BE2C (cell line): Measurements from ENCODE around the gene ARHGEF4.

Experiments
- DNase-seq: peaks from one replicate; pipeline ENCODE4 v3.0.0-alpha.2; 2020
- H3K27me3 ChIP-seq: fragments of 250-450 bp; sonication (Bioruptor Pico); 2 replicates; pipeline ENCODE4 v1.5.1; 2020; ENCODE audit warnings: mild to moderate bottlenecking
- H3K36me3 ChIP-seq: fragments of 250-450 bp; sonication (Bioruptor Pico); 2 replicates; pipeline ENCODE4 v1.5.1; 2020; ENCODE audit warnings: mild to moderate bottlenecking
- H3K4me1 ChIP-seq: fragments of 250-450 bp; sonication (Bioruptor Pico); 2 replicates; pipeline ENCODE4 v1.5.1; 2020
- H3K4me3 ChIP-seq: 2 replicates; pipeline ENCODE4 v1.5.1; 2011; ENCODE audit warnings: low read depth, low read length
- H3K9me3 ChIP-seq: fragments of 250-450 bp; sonication (Bioruptor Pico); 2 replicates; pipeline ENCODE4 v1.5.1; 2020
- CTCF ChIP-seq: IDR thresholded peaks from 2 replicates; pipeline ENCODE4 v1.5.1; 2012; ENCODE audit warnings: mild to moderate bottlenecking, low read depth, low read length

The ARHGEF4 gene

DNA sequence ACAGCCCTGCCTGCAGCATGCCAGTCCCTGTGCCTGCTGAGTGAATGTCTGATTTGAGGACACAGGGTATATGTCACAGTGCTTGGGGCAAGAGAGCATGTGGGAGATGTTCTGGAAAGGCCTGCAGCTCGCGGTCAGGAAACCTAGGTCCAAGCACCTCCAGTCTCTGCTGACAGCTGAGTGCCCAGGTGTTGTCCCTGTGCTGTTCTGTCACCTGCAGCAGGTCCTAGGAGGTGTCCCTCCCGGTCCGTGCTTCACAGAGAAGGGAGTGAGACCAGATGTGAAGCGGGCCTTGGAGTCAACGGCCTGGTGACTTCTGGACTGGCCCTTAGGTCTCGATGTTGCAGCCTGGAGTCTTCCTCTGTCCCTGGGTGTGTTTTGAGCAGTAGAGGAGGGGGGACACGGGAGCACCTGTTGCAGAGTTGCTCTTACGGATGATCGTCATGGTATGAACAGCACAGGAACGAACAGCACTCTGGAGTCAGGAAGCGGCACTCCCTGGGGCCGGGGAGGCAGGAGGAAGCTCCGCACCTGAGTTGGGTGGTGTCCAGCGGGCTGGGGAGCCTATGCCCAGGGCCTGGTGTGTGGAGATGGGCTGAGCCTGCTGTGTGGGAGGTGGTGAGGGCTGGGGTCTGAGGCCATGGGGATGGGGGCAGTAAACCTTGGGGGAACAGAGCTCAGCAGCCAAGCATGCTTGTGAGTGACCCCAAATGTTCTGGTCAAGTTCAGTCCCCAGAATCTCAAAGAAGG, 21.6 kb upstream of the ARHGEF4 start:
- no peak for DNase-seq
- Histone ChIP-seq H3K27me3 (no peaks in the 10 kb centered on the region), H3K4me1 (no peaks in the 10 kb centered on the region), H3K36me3 (no peaks in the 10 kb centered on the region), H3K4me3 (no peak overlapping the region), H3K9me3 (no peaks in the 10 kb centered on the region)
- no peak for TF ChIP-seq CTCF

GRCh38 chr2:130818809-130819208, 17.9 kb upstream of the ARHGEF4 start:
- no peak for TF ChIP-seq CTCF
- Histone ChIP-seq H3K36me3 (no peaks in the 10 kb centered on the region), H3K4me3 (no peak overlapping the region), H3K27me3 (no peaks in the 10 kb centered on the region), H3K9me3 (no peaks in the 10 kb centered on the region), H3K4me1 (no peaks in the 10 kb centered on the region)
- DNase-seq = no peak

GRCh38 chr2:130819226-130819607, 17.5 kb upstream of the ARHGEF4 start:
- Histone ChIP-seq H3K27me3 (no peaks in the 10 kb centered on the region), H3K4me3 (no peak overlapping the region), H3K36me3 (no peaks in the 10 kb centered on the region), H3K4me1 (no peaks in the 10 kb centered on the region), H3K9me3 (no peaks in the 10 kb centered on the region)
- no peak for DNase-seq
- TF ChIP-seq CTCF = no peak

- no peaks in the 10 kb centered on the region for H3K4me1 ChIP-seq
- H3K9me3 ChIP-seq = no peaks in the 10 kb centered on the region
- H3K36me3 ChIP-seq = no peaks in the 10 kb centered on the region
- no peak for DNase-seq
- H3K4me3 ChIP-seq = no peak overlapping the region
- no peaks in the 10 kb centered on the region for H3K27me3 ChIP-seq
- no peak for TF ChIP-seq CTCF
These were observed 17.0 kb upstream of the ARHGEF4 start for GRCh38 chr2:130819608-130820278.

GRCh38 chr2:130820279-130820861, 16.3 kb upstream of the ARHGEF4 start:
- Histone ChIP-seq H3K4me1 (no peaks in the 10 kb centered on the region), H3K4me3 (no peak overlapping the region), H3K9me3 (no peaks in the 10 kb centered on the region), H3K36me3 (no peaks in the 10 kb centered on the region), H3K27me3 (no peaks in the 10 kb centered on the region)
- TF ChIP-seq CTCF = no peak
- no peak for DNase-seq

GRCh38 chr2:130821867-130822266, 14.8 kb upstream of the ARHGEF4 start:
- Histone ChIP-seq H3K4me1 (no peaks in the 10 kb centered on the region), H3K9me3 (no peaks in the 10 kb centered on the region), H3K4me3 (no peak overlapping the region), H3K36me3 (no peaks in the 10 kb centered on the region), H3K27me3 (no peaks in the 10 kb centered on the region)
- TF ChIP-seq CTCF = no peak
- no peak for DNase-seq
